ENCODE measurements around the gene RBM4B. TPM values are rescaled to one million over a fixed set of nuclear protein-coding genes. Genes with fewer than 3 reads are reported as not detected.

Gene RBM4B
- total and polyA plus RNA-seq, 7 donors = 3.6 to 12.8 (median 10.0) TPM

DNA sequence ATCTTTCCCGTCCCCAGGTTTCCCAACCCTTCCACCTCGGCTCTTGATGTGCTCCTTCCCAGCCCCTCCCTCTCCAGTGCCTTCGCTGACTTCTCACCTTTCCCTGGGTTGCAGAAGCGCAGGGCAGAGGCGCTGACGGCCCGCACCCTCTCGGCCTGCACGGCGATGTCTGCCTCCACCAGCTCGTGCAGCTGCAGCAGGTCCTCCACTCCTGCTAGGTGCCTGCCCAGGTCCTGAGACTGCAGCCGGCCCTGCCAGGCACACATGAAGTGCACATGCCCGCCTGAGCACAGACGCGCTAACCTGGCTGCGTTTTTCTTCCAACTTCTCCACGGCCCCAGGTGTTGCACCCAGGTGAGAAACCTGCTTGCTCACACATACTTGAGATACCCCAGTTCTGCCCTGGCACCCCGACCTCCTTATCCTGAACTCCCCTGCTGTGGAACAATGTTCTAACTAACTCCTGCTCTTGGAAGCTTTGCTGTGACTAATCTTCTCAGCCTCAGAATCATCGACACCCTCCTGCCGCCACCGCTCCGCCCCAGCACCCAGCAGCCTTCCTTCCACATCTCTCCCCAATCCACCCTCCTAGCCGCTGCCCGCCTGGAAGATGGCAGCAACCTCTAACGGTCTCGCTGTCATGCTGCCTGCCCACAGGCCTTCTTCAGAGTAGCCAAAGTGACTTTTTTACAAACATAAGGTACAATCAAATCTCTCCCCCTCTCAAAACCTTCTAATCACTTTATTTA is 28.1 kb upstream of the RBM4B start:
- WGBS, 3 donors = 90 to 92% (median 91%) methylated on average over 26 of the region's 26 CpGs
- no peak overlapping the region for H3K27ac ChIP-seq

GRCh38 chr11:66704659-66705360 is 27.1 kb upstream of the RBM4B start:
- Histone ChIP-seq H3K4me1 (no peaks in the 10 kb centered on the region), H3K4me3 (no peak overlapping the region), H3K36me3 (ENCODE audit: insufficient read depth in 1 of 2, low read depth in 1 of 2) (no peaks in the 10 kb centered on the region), H3K9me3 (no peaks in the 10 kb centered on the region), H3K27me3 (ENCODE audit: insufficient read depth in 3 of 3, low read length in 2 of 3) (no peaks in the 10 kb centered on the region), H3K27ac (no peak overlapping the region)
- DNase-seq (no peak), ATAC-seq (no peak)
- TF ChIP-seq, protein P1, sequence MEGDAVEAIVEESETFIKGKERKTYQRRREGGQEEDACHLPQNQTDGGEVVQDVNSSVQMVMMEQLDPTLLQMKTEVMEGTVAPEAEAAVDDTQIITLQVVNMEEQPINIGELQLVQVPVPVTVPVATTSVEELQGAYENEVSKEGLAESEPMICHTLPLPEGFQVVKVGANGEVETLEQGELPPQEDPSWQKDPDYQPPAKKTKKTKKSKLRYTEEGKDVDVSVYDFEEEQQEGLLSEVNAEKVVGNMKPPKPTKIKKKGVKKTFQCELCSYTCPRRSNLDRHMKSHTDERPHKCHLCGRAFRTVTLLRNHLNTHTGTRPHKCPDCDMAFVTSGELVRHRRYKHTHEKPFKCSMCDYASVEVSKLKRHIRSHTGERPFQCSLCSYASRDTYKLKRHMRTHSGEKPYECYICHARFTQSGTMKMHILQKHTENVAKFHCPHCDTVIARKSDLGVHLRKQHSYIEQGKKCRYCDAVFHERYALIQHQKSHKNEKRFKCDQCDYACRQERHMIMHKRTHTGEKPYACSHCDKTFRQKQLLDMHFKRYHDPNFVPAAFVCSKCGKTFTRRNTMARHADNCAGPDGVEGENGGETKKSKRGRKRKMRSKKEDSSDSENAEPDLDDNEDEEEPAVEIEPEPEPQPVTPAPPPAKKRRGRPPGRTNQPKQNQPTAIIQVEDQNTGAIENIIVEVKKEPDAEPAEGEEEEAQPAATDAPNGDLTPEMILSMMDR (IDR thresholded peaks at IDR 0.05) = no peak
- 92 to 94% (median 93%) methylated on average over 45 to 46 of the region's 46 CpGs for WGBS, 3 donors
- intact Hi-C loops (cut with DNase I) = no loop called here

More for the DNA sequence above, 28.1 kb upstream of the RBM4B start:
- ATAC-seq (no peak), DNase-seq (no peak)
- H3K4me3 ChIP-seq = no peak overlapping the region
- no peaks in the 10 kb centered on the region for H3K9me3 ChIP-seq
- H3K4me1 ChIP-seq = no peaks in the 10 kb centered on the region
- H3K27me3 ChIP-seq (ENCODE audit: insufficient read depth in 3 of 3, low read length in 2 of 3) = no peaks in the 10 kb centered on the region
- no peaks in the 10 kb centered on the region for H3K36me3 ChIP-seq (ENCODE audit: insufficient read depth in 1 of 2, low read depth in 1 of 2)
- TF ChIP-seq, protein P1 (IDR thresholded peaks at IDR 0.05) = no peak
- intact Hi-C loops (cut with DNase I) = no loop called here

DNA sequence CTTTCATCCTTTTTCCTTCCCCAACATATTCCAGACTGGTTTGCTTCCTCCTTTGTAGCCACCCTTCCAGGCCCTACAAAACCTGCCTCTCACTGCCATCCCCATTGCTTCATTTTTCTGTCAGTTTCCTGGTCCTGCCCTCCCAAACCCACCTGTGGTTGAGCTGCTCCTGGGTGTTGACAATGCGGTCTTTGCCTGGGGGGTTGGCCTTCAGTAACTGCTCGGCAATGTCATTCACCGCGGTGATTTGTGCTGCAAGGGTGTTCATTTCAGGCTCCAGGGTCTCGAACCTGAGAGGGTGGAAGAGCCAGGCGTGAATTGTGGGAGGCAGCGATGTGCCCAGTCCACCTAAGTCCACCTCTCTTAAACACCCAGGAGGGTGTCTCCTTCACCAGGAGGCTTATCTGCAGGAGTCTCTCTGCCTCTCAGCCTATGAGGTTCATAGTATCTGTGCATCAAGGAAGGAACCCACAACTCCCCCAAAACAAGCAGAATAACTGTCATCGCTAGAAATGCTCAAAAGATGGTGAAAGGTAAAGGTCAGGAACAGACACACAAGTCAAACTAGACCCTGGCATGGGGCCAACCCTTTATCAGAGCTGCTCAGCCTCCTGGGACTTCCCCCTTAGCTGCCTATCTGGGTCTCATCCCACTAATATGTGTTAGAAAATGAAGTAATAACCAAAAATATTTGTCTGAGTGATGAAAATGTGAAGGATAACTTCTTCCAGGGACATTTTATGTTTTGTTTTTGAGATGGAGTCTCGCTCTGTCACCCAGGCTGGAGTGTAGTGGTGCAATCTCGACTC is 23.9 kb upstream of the RBM4B start:
- no peaks in the 10 kb centered on the region for H3K36me3 ChIP-seq (ENCODE audit: insufficient read depth in 1 of 2, low read depth in 1 of 2)
- DNase-seq (no peak), ATAC-seq (no peak)
- 91 to 95% (median 91%) methylated on average over 10 of the region's 10 CpGs for WGBS, 3 donors
- H3K27me3 ChIP-seq (ENCODE audit: insufficient read depth in 3 of 3, low read length in 2 of 3) = no peaks in the 10 kb centered on the region
- H3K9me3 ChIP-seq = no peaks in the 10 kb centered on the region
- no peaks in the 10 kb centered on the region for H3K4me1 ChIP-seq
- intact Hi-C loops (cut with DNase I) = no loop called here
- TF ChIP-seq, protein P1 (IDR thresholded peaks at IDR 0.05) = no peak
- H3K27ac ChIP-seq = no peak overlapping the region
- H3K4me3 ChIP-seq = no peak overlapping the region

DNA sequence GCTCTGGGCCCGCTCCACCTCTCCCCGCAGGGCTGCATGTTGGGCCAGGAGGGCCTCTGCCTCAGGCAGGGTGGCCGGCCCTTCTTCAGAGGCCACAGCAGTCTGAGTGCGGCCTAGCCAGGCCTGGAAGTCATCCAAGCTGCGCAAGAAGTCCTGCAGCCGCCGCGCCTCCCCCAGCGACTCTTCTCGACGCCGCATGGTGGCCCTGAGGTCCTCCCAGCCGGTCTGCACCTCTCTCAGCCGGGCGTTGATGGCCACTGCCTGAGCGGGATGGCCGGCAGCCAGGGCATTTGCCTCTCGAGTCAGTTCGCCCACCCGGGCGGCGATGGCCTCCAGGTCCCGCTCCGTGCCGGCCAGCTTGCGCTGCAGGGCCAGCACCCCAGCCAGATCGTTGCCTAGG is 23.1 kb upstream of the RBM4B start:
- WGBS, 3 donors = 95 to 97% (median 97%) methylated on average over 27 of the region's 27 CpGs
- Histone ChIP-seq H3K27ac (no peak overlapping the region), H3K4me3 (no peak overlapping the region), H3K36me3 (ENCODE audit: insufficient read depth in 1 of 2, low read depth in 1 of 2) (no peaks in the 10 kb centered on the region), H3K9me3 (no peaks in the 10 kb centered on the region), H3K27me3 (ENCODE audit: insufficient read depth in 3 of 3, low read length in 2 of 3) (no peaks in the 10 kb centered on the region), H3K4me1 (no peaks in the 10 kb centered on the region)
- intact Hi-C loops (cut with DNase I) = no loop called here
- TF ChIP-seq, protein P1 (IDR thresholded peaks at IDR 0.05) = no peak
- no peak for DNase-seq
- no peak for ATAC-seq

Data from psoas muscle (tissue), 8 donors.